Brain microvascular endothelial cell (primary cell): ENCODE measurements around the gene APBA1.

Source experiments
- DNase-seq: peaks from one replicate; pipeline ENCODE4 v3.0.0-alpha.2; 2020
- H3K27ac ChIP-seq: fragments of 250-450 bp; sonication (Bioruptor Pico); 2 replicates; pipeline ENCODE4 v1.5.1; 2020; ENCODE audit warnings: mild to moderate bottlenecking, moderate library complexity
- H3K27me3 ChIP-seq: fragments of 250-450 bp; sonication (Bioruptor Pico); replicated peaks from 2 replicates; pipeline ENCODE4 v1.5.1; 2020; ENCODE audit warnings: mild to moderate bottlenecking
- H3K36me3 ChIP-seq: fragments of 250-450 bp; sonication (Bioruptor Pico); replicated peaks from 2 replicates; pipeline ENCODE4 v1.5.1; 2020; ENCODE audit warnings: mild to moderate bottlenecking
- H3K4me3 ChIP-seq: 2 replicates; pipeline ENCODE4 v1.5.1; 2011; ENCODE audit warnings: low read depth, mild to moderate bottlenecking, control low read depth, low read length, moderate library complexity
- CTCF ChIP-seq: IDR thresholded peaks from 2 replicates; pipeline ENCODE4 v1.5.1; 2011; ENCODE audit warnings: low read depth, mild to moderate bottlenecking, moderate library complexity, low read length, control low read depth, inconsistent platforms; ENCODE audit errors: missing control alignments
- in situ Hi-C: cut with HindIII; loops from 2 replicates; pipeline ENCODE4 v1.10.0; 2017; ENCODE audit warnings: low sequenced_read_pairs, low pct_ligation_motif_present

The APBA1 gene

GRCh38 chr9:69580582-69581214, 91.5 kb downstream of the APBA1 start:
- H3K27ac ChIP-seq = no peak overlapping the region
- no peak for DNase-seq
- no peak overlapping the region for H3K4me3 ChIP-seq
- no peak for TF ChIP-seq CTCF
- H3K27me3 ChIP-seq = no peaks in the 10 kb centered on the region
- in situ Hi-C loops = no loop called here
- H3K36me3 ChIP-seq = no peaks in the 10 kb centered on the region

GRCh38 chr9:69579760-69580581, 92.2 kb downstream of the APBA1 start:
- no peaks in the 10 kb centered on the region for H3K36me3 ChIP-seq
- DNase-seq = no peak
- H3K27ac ChIP-seq = no peak overlapping the region
- in situ Hi-C loops = no loop called here
- H3K27me3 ChIP-seq = no peaks in the 10 kb centered on the region
- no peak for TF ChIP-seq CTCF
- no peak overlapping the region for H3K4me3 ChIP-seq

- TF ChIP-seq CTCF = no peak
- no peaks in the 10 kb centered on the region for H3K27me3 ChIP-seq
- no peak overlapping the region for H3K4me3 ChIP-seq
- no peak for DNase-seq
- H3K36me3 ChIP-seq = no peaks in the 10 kb centered on the region
- H3K27ac ChIP-seq = no peak overlapping the region
- in situ Hi-C loops = no loop called here
Measured at GRCh38 chr9:69579032-69579758, 93.0 kb downstream of the APBA1 start.

GRCh38 chr9:69578026-69578425, 94.1 kb downstream of the APBA1 start:
- no peak overlapping the region for H3K27ac ChIP-seq
- no peak for DNase-seq
- no peaks in the 10 kb centered on the region for H3K36me3 ChIP-seq
- H3K4me3 ChIP-seq = no peak overlapping the region
- H3K27me3 ChIP-seq = no peaks in the 10 kb centered on the region
- no peak for TF ChIP-seq CTCF
- in situ Hi-C loops = no loop called here

GRCh38 chr9:69577123-69577522, 95.0 kb downstream of the APBA1 start:
- in situ Hi-C loops = no loop called here
- Histone ChIP-seq H3K27me3 (no peaks in the 10 kb centered on the region), H3K27ac (no peak overlapping the region), H3K4me3 (no peak overlapping the region), H3K36me3 (no peaks in the 10 kb centered on the region)
- DNase-seq = no peak
- no peak for TF ChIP-seq CTCF
